Adrenal gland (tissue), 5 donors: ENCODE results near the gene LMNA.

Experiments used
- CTCF ChIP-seq, 6 experiments: fragments of 450-650 bp in 4 of 6; fragments of 200-600 bp in 2 of 6; sonication (generic) in 1 of 6; IDR thresholded peaks; 1 replicate in 5 of 6; 2 replicates in 1 of 6; pipeline versions ENCODE4 v1.5.1 to v1.8.0; 2016 to 2021; ENCODE audit warnings: antibody characterized with exemption in 6 of 6, mild to moderate bottlenecking in 2 of 6, moderate library complexity in 1 of 6
- POLR2A ChIP-seq, 2 donors: fragments of 450-650 bp; IDR thresholded peaks; one replicate each; pipeline ENCODE4 v1.6.1; 2017; ENCODE audit warnings: antibody characterized with exemption in 2 of 2, mild to moderate bottlenecking in 2 of 2, moderate library complexity in 1 of 2
- donor health status: DM: no; HTN: no; CAD: no.

GRCh38 chr1:156160743-156161171 lies 46.2 kb downstream of the LMNA start:
- TF ChIP-seq CTCF (IDR thresholded peaks at IDR 0.05): no peak
- TF ChIP-seq POLR2A (IDR thresholded peaks at IDR 0.05): no peak
